HepG2 (cell line): Measurements from ENCODE around the gene FKBP14. TPM values are rescaled to one million over a fixed set of nuclear protein-coding genes. Genes with fewer than 3 reads are reported as not detected.

Experiments
- ELF4 ChIP-seq: sonication (generic); formaldehyde crosslinking; IDR thresholded peaks from 2 replicates; pipeline ENCODE4 v1.5.0; 2020; ENCODE audit warnings: missing genetic modification reagents, mild to moderate bottlenecking, moderate library complexity, borderline replicate concordance
- FOSL2 ChIP-seq: sonication (generic); formaldehyde crosslinking; IDR thresholded peaks from 2 replicates; pipeline ENCODE4 v1.4.0; 2020; ENCODE audit warnings: missing genetic modification reagents
- FOXP1 ChIP-seq, 2 experiments: fragments of 450-650 bp in 1 of 2; IDR thresholded peaks; 2 replicates each; pipeline ENCODE4 v1.6.1; 2017 to 2018; ENCODE audit warnings: antibody characterized with exemption in 1 of 2
- GATAD2A ChIP-seq: IDR thresholded peaks from 2 replicates; pipeline ENCODE4 v1.6.1; 2016
- NR2F6 ChIP-seq, 2 experiments: IDR thresholded peaks; 2 replicates each; pipeline ENCODE4 v1.6.1; 2016; ENCODE audit warnings: antibody characterized with exemption in 1 of 2, mild to moderate bottlenecking in 1 of 2
- SRY ChIP-seq: sonication (generic); formaldehyde crosslinking; IDR thresholded peaks from 2 replicates; pipeline ENCODE4 v1.8.0; 2022; ENCODE audit warnings: mild to moderate bottlenecking, missing genetic modification reagents
- ZBTB8A ChIP-seq: sonication (generic); formaldehyde crosslinking; IDR thresholded peaks from 2 replicates; pipeline ENCODE4 v1.4.0; 2020; ENCODE audit warnings: mild to moderate bottlenecking, low read depth, missing genetic modification reagents, borderline replicate concordance
- ZMYM2 ChIP-seq: sonication (generic); formaldehyde crosslinking; IDR thresholded peaks from 2 replicates; pipeline ENCODE4 v1.8.0; 2022; ENCODE audit warnings: mild to moderate bottlenecking, missing genetic modification reagents
- ZNF572 ChIP-seq: sonication (generic); formaldehyde crosslinking; IDR thresholded peaks from 2 replicates; pipeline ENCODE4 v1.5.1; 2020; ENCODE audit warnings: mild to moderate bottlenecking, missing genetic modification reagents
- ZNF644 ChIP-seq: IDR thresholded peaks from 2 replicates; pipeline ENCODE4 v1.6.1; 2016; ENCODE audit warnings: low read depth
- polyA plus RNA-seq, 8 experiments: library from polyadenylated mRNA; depleted of rRNA in 3 of 8; stranded (reverse) in 7 of 8; unstranded in 1 of 8; fragments of >200 nt; fragmentation: Illumina TruSeq in 4 of 8; extraction: Trizol in 4 of 8; gene quantifications; 2 replicates each; pipeline versions ENCODE4 v1.2.1 to v1.2.3, GENCODE V29; 2011 to 2016; ENCODE audit warnings: low read depth in 4 of 8, missing spikeins in 1 of 8, mixed read lengths in 1 of 8; ENCODE audit not compliant: insufficient read depth in 1 of 8
- total RNA-seq, 5 experiments: library from RNA; depleted of rRNA; stranded (reverse); fragments of >200 nt; fragmentation: Illumina TruSeq; extraction: Trizol; gene quantifications; 2 replicates each; pipeline ENCODE4 v1.2.3, GENCODE V29; 2016; ENCODE audit warnings: low read depth in 1 of 5
- TF ChIP-seq, protein P1 (sequence below): sonication (generic); formaldehyde crosslinking; IDR thresholded peaks from 2 replicates; pipeline ENCODE4 v1.4.0; 2020; ENCODE audit warnings: missing genetic modification reagents, borderline replicate concordance
- TF ChIP-seq, protein P2 (sequence below): sonication (generic); formaldehyde crosslinking; IDR thresholded peaks from 2 replicates; pipeline ENCODE4 v1.4.0; 2020; ENCODE audit warnings: missing genetic modification reagents
- TF ChIP-seq, protein P3 (sequence below): IDR thresholded peaks from 2 replicates; pipeline ENCODE4 v1.6.1; 2016; ENCODE audit warnings: low read depth

Gene FKBP14
- total and polyA plus RNA-seq, 2 of the 13 experiments (the other 11 are each of a cell fraction or from before 2014, with no cell fraction given): 20.0 to 32.3 TPM

- TF ChIP-seq ZNF644 (no peak), FOSL2 (CRISPR knock-in tag) (peak; percentile 69), GATAD2A (CRISPR knock-in tag) (peak; percentile 27; the same call in 1 of the 2 replicates), ZMYM2 (no peak), FOXP1 (IDR thresholded peaks at IDR 0.05) (no peak), FOXP1 (CRISPR knock-in tag; IDR thresholded peaks at IDR 0.05) (peak; percentile 35; the same call in 1 of the 2 replicates), SRY (CRISPR knock-in tag) (no peak), ZBTB8A (CRISPR knock-in tag) (no peak), NR2F6 (IDR thresholded peaks at IDR 0.05) (peak; percentile 19; the same call in 1 of the 2 replicates), NR2F6 (CRISPR knock-in tag; IDR thresholded peaks at IDR 0.05) (peak; percentile 14; the same call in 1 of the 2 replicates), ELF4 (0 out of 2 replicates have a peak, but pooled peaks have one; percentile 1), ZNF572 (no peak)
- TF ChIP-seq, protein P1, sequence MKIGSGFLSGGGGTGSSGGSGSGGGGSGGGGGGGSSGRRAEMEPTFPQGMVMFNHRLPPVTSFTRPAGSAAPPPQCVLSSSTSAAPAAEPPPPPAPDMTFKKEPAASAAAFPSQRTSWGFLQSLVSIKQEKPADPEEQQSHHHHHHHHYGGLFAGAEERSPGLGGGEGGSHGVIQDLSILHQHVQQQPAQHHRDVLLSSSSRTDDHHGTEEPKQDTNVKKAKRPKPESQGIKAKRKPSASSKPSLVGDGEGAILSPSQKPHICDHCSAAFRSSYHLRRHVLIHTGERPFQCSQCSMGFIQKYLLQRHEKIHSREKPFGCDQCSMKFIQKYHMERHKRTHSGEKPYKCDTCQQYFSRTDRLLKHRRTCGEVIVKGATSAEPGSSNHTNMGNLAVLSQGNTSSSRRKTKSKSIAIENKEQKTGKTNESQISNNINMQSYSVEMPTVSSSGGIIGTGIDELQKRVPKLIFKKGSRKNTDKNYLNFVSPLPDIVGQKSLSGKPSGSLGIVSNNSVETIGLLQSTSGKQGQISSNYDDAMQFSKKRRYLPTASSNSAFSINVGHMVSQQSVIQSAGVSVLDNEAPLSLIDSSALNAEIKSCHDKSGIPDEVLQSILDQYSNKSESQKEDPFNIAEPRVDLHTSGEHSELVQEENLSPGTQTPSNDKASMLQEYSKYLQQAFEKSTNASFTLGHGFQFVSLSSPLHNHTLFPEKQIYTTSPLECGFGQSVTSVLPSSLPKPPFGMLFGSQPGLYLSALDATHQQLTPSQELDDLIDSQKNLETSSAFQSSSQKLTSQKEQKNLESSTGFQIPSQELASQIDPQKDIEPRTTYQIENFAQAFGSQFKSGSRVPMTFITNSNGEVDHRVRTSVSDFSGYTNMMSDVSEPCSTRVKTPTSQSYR (CRISPR knock-in tag): no peak
- TF ChIP-seq, protein P2, sequence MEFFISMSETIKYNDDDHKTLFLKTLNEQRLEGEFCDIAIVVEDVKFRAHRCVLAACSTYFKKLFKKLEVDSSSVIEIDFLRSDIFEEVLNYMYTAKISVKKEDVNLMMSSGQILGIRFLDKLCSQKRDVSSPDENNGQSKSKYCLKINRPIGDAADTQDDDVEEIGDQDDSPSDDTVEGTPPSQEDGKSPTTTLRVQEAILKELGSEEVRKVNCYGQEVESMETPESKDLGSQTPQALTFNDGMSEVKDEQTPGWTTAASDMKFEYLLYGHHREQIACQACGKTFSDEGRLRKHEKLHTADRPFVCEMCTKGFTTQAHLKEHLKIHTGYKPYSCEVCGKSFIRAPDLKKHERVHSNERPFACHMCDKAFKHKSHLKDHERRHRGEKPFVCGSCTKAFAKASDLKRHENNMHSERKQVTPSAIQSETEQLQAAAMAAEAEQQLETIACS (CRISPR knock-in tag): no peak
- TF ChIP-seq, protein P3, sequence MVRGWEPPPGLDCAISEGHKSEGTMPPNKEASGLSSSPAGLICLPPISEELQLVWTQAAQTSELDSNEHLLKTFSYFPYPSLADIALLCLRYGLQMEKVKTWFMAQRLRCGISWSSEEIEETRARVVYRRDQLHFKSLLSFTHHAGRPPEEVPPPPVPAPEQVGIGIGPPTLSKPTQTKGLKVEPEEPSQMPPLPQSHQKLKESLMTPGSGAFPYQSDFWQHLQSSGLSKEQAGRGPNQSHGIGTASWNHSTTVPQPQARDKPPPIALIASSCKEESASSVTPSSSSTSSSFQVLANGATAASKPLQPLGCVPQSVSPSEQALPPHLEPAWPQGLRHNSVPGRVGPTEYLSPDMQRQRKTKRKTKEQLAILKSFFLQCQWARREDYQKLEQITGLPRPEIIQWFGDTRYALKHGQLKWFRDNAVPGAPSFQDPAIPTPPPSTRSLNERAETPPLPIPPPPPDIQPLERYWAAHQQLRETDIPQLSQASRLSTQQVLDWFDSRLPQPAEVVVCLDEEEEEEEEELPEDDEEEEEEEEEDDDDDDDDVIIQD (CRISPR knock-in tag): peak; percentile 41; the same call in 1 of the 2 replicates
Measured at GRCh38 chr7:29987083-29987482, 39.4 kb downstream of the FKBP14 start (continued).
